Astrocyte of the cerebellum (primary cell): ENCODE measurements around the gene RAC3.

ENCODE experiments used
- DNase-seq: peaks from one replicate; pipeline ENCODE4 v3.0.0-alpha.2; 2011; ENCODE audit warnings: low read depth
- H3K4me3 ChIP-seq: 2 replicates; pipeline ENCODE4 v1.5.1; 2011; ENCODE audit warnings: mild to moderate bottlenecking, low read depth, low read length, moderate library complexity
- CTCF ChIP-seq: IDR thresholded peaks from 2 replicates; pipeline ENCODE4 v1.5.1; 2012; ENCODE audit warnings: low read length, low read depth, moderate library complexity, mild to moderate bottlenecking; ENCODE audit errors: missing control alignments
- in situ Hi-C: cut with HindIII; loops from 2 replicates; pipeline ENCODE4 v1.10.0; 2017; ENCODE audit warnings: low sequenced_read_pairs

RAC3 gene

GRCh38 chr17:81995463-81996231, 35.8 kb upstream of the RAC3 start:
- in situ Hi-C loops: no loop called here
- no peak for DNase-seq

GRCh38 chr17:81996232-81996756, 35.2 kb upstream of the RAC3 start:
- in situ Hi-C loops: no loop called here
- no peak overlapping the region for H3K4me3 ChIP-seq
- TF ChIP-seq CTCF: no peak
- DNase-seq: no peak

More at GRCh38 chr17:81995463-81996231, 35.8 kb upstream of the RAC3 start:
- TF ChIP-seq CTCF: no peak
- no peak overlapping the region for H3K4me3 ChIP-seq

GRCh38 chr17:81996757-81997441, 34.6 kb upstream of the RAC3 start:
- no peak for TF ChIP-seq CTCF
- DNase-seq: no peak
- no peak overlapping the region for H3K4me3 ChIP-seq
- in situ Hi-C loops: no loop called here

- in situ Hi-C loops: no loop called here
- no peak overlapping the region for H3K4me3 ChIP-seq
- TF ChIP-seq CTCF: no peak
- DNase-seq: no peak
Observed at GRCh38 chr17:81998212-81998611, 33.3 kb upstream of the RAC3 start.

GRCh38 chr17:81998691-81999438, 32.6 kb upstream of the RAC3 start:
- in situ Hi-C loops: no loop called here
- H3K4me3 ChIP-seq: no peak overlapping the region
- no peak for TF ChIP-seq CTCF
- DNase-seq: no peak

- no peak overlapping the region for H3K4me3 ChIP-seq
- no peak for TF ChIP-seq CTCF
- in situ Hi-C loops: no loop called here
- no peak for DNase-seq
Observed at GRCh38 chr17:81999587-81999975, 31.9 kb upstream of the RAC3 start.
